HG02884 (cell line): ENCODE measurements around the gene WSCD2.

ENCODE experiments used
- ATAC-seq: cut with Tn5 transposase; IDR thresholded peaks from one replicate; pipeline ENCODE4 v1.9.1; 2021; ENCODE audit warnings: mild to moderate bottlenecking, moderate library complexity; ENCODE audit not compliant: unreplicated experiment

The WSCD2 gene

DNA sequence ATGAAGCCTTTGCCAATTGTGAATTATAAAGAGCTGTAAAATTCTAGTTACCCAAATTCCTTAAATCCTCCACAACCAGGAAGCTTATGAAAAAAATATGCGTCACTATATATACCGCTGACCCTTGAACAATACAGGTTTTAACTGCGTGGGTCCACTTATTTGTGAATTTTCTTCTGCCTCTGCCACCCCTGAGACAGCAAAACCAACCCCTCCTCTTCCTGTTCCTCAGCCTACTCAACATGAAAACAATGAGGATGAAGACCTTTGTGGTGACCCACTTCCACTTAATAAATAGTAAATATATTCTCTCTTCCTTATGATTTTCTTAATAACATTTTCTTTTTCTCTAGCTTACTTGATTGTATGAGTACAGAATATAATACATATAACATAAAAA, 167.9 kb downstream of the WSCD2 start:
- ATAC-seq: no peak

DNA sequence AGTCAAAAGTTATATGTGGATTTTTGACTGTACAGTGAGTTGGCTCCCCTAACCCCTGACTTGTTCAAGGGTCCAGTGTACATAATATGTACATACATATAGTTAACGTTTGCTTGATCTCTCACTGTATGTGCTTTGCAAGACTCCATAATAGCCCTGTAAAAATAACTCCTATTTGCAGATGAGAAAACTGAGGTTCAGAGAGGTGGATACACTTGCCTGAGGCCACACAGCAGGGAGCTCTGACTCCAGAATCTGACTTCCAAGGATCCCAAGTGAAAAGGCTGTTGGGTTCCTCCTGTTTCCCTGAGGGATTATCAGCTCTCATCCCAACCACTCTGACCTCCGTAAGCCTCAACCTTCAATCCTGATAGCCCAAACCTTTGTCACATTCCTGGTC, 168.3 kb downstream of the WSCD2 start:
- ATAC-seq: no peak

DNA sequence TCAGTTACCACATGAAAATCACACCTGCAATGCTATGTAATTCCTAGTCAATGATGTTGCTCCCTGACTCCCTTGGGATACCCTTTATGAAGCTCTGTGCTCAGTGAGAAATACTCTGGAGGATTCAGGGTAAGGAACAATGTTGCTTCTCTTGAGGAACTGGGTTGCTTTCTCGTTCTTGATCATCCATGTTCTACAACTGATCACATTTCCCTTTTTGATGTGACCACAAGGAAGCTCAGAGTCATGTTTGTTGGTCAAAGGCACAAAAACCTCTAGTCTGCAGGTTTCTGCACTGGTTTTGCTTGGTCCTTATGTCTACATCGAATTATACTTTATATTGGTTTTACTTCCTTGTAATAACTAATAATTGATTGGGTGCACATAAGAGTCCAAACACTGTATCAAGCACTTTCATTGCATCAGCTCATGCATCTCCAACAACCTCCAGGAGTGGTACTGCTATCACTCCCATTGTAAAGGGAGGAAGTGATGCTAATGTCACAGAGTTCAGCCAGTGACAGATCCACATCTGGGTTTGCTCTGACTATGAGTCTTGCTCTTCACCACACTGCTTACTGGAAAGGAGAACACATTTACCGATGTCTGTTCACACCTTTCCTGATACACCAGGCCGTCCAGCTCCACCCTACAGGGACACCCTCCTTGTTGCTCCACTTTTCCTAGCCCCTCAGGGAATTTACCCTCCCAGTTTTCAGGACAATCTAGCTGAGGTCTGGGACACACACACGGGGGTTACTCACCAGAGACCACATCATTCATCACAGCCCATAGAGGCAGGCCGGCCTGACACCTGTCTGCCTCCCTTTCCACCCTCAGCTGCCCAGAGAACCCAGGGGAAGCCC, 169.0 kb downstream of the WSCD2 start:
- ATAC-seq: peak; percentile 77

DNA sequence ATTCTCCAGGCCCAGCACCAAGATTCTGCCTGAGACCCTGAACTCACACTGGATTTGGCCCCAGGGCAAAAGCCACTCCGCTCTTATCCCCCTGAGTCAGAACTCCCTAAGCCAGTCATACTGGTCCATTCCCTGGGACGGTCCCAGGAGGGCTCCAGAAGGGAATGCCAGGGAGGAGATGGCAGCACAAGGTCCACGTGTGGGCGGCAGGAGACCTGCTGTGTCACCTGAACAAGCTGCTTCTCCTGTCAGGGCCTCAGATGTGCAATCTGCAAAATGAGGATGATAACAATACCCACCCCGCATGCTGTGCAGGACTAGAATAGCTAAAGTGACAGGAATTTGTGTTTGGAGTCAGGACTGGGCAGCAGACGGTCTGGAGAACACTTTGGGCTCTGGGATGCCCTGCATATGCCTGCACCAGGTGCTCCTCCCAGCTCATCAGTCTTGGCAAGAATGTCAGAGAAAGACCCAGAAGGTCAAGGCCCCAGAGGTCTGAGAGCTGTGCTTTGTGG, 169.7 kb downstream of the WSCD2 start:
- no peak for ATAC-seq

DNA sequence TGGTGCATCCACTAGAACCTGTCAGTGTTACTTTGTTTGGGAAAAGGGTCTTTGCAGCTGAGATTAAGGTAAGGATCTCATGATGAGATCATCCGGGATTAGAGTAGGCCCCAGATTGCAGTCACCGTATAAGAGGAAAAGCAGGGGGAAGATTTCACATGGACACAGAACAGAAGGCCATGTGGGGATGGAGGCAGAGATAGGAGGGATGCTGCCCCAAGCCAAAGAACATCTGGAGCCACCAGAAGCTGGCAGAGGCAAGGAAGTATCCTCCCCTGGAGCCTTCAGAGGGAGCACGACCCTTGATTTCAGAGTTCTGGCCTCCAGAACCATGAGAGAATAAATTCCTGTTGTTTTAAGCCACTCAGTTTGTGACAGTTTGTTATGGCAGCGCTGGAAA, 170.4 kb downstream of the WSCD2 start:
- ATAC-seq: no peak
